Measurements from ENCODE around the gene OR8B8. TPM values are rescaled to one million over a fixed set of nuclear protein-coding genes. Genes with fewer than 3 reads are reported as not detected.

The OR8B8 gene
- total and polyA plus RNA-seq, 2 donors (not counting 3 experiments of a cell fraction or from before 2014, with no cell fraction given), result not detected

DNA sequence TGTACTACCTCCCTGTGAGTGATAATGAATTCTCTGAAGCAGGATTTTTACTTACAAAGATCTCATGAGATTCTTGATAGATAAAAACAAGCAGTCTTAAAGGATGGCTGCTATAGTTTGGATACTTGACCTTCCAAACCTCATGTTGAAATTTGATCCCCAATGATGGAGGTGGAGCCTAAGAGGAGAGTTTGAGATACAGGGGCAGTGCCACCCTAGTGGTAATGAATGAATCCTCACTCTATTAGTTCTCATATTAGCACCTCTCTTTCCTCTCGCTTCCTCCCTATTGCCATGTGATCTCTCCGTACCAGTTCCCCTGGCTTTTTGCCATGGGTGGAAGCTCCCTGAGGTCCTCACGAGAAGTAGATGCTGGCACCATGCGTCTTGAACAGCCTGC is 37.9 kb upstream of the OR8B8 start:
- DNase-seq (ENCODE audit: low read depth, low spot score) (no peak), FAIRE-seq (no peak)
- Histone ChIP-seq H3K27me3 (ENCODE audit: control insufficient read depth in 2 of 2, insufficient read depth in 2 of 2, low read length in 2 of 2) (peaks cover 0 to 9% of the 10 kb centered on the region in 2 experiments), H3K36me3 (ENCODE audit: control insufficient read depth in 2 of 2, extremely low read depth in 1 of 2, insufficient read depth in 2 of 2, low read length in 2 of 2) (no peaks in the 10 kb centered on the region), H3K4me2 (ENCODE audit: insufficient read depth, low read length) (no peak overlapping the region), H4K20me1 (replicated peaks; ENCODE audit: control insufficient read depth, extremely low read depth, insufficient read depth, low read length) (no peaks in the 10 kb centered on the region), H3K9ac (replicated peaks; ENCODE audit: extremely low read depth, insufficient read depth, low read length) (no peak overlapping the region), H2AFZ (ENCODE audit: low read depth, low read length) (no peak overlapping the region), H3K9me3 (replicated peaks; ENCODE audit: control insufficient read depth, insufficient read depth, low read length) (no peaks in the 10 kb centered on the region), H3K79me2 (ENCODE audit: control insufficient read depth, insufficient read depth, low read length) (no peaks in the 10 kb centered on the region), H3K27ac (ENCODE audit: insufficient read depth, low read depth, low read length) (no peak overlapping the region), H3K9me1 (replicated peaks; ENCODE audit: control insufficient read depth, extremely low read depth, insufficient read depth, low read length) (no peaks in the 10 kb centered on the region), H3K4me1 (ENCODE audit: control insufficient read depth, extremely low read depth, insufficient read depth, low read length) (peaks cover 10% of the 10 kb centered on the region), H3K4me3 (replicated peaks in 1 of 3; ENCODE audit: insufficient read depth in 1 of 3, low read depth in 1 of 3, low read length in 3 of 3) (no peak overlapping the region)
- CTCF ChIA-PET, result interaction anchor here (0.7 kb wide), 1 partner anchor 10 kb away, joined by 3 read pairs; no protein-coding TSS in a partner anchor
- TF ChIP-seq GATA2 (IDR thresholded peaks at IDR 0.05; ENCODE audit: insufficient read depth, insufficient read length, low read depth, low read length) (no peak), POLR2AphosphoS5 (IDR thresholded peaks at IDR 0.05; ENCODE audit: insufficient read depth, low read depth, low read length) (no peak), JUN (IDR thresholded peaks at IDR 0.05; ENCODE audit: borderline replicate concordance, insufficient read depth, insufficient read length, low read depth) (no peak), POLR2A (IDR thresholded peaks at IDR 0.05; ENCODE audit: low read depth, low read length) (no peak), FOS (IDR thresholded peaks at IDR 0.05; ENCODE audit: borderline replicate concordance, insufficient read depth, low read length) (no peak)
- TF ChIP-seq, protein P1, sequence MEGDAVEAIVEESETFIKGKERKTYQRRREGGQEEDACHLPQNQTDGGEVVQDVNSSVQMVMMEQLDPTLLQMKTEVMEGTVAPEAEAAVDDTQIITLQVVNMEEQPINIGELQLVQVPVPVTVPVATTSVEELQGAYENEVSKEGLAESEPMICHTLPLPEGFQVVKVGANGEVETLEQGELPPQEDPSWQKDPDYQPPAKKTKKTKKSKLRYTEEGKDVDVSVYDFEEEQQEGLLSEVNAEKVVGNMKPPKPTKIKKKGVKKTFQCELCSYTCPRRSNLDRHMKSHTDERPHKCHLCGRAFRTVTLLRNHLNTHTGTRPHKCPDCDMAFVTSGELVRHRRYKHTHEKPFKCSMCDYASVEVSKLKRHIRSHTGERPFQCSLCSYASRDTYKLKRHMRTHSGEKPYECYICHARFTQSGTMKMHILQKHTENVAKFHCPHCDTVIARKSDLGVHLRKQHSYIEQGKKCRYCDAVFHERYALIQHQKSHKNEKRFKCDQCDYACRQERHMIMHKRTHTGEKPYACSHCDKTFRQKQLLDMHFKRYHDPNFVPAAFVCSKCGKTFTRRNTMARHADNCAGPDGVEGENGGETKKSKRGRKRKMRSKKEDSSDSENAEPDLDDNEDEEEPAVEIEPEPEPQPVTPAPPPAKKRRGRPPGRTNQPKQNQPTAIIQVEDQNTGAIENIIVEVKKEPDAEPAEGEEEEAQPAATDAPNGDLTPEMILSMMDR (IDR thresholded peaks at IDR 0.05; ENCODE audit: extremely low read depth in 1 of 2, insufficient read depth in 1 of 2, low read depth in 1 of 2, low read length in 2 of 2), result no peak
- dilution Hi-C loops (cut with MboI; ENCODE audit: extremely low pct_ligation_motif_present, low sequenced_read_pairs) (no loop called here), intact Hi-C loops (cut with micrococcal nuclease) (no loop called here)
- POLR2A ChIA-PET, result no interaction called here
- no TSS peak for BruUV-seq (replicated peaks)

All from endothelial cell of umbilical vein (primary cell).